CD8-positive, alpha-beta memory T cell (primary cell): ENCODE data around the gene CFAP69. TPM values are rescaled to one million over a fixed set of nuclear protein-coding genes. Genes with fewer than 3 reads are reported as not detected.

ENCODE experiments used
- CTCF ChIA-PET: fragments of 350-600 bp; sonication (Branson Sonifier 250); formaldehyde crosslinking; loops from one replicate; lab custom pipeline; 2021; ENCODE audit warnings: antibody characterized with exemption; lab: Charles Lee
- POLR2A ChIA-PET: fragments of 350-600 bp; sonication (Branson Sonifier 250); formaldehyde crosslinking; loops from one replicate; lab custom pipeline; 2021; ENCODE audit warnings: antibody characterized with exemption; lab: Charles Lee
- DNase-seq, 5 donors: peaks; one replicate each; pipeline versions ENCODE4 v3.0.0 to v3.0.0-alpha.2; 2020 to 2022; ENCODE audit warnings: mixed read lengths in 1 of 5
- H3K27ac ChIP-seq: one replicate; pipeline ENCODE4 v1.7.0; 2013; ENCODE audit warnings: low read depth, mild to moderate bottlenecking, low read length, moderate library complexity
- H3K27me3 ChIP-seq: 2 replicates; pipeline ENCODE4 v1.7.0; 2013; ENCODE audit warnings: low read length, mild to moderate bottlenecking; ENCODE audit not compliant: insufficient read depth, poor library complexity, severe bottlenecking
- H3K36me3 ChIP-seq: 2 replicates; pipeline ENCODE4 v1.7.0; 2013; ENCODE audit warnings: mild to moderate bottlenecking, low read length, moderate library complexity; ENCODE audit not compliant: insufficient read depth
- H3K4me1 ChIP-seq: 2 replicates; pipeline ENCODE4 v1.7.0; 2013; ENCODE audit warnings: mild to moderate bottlenecking, low read length, moderate library complexity; ENCODE audit not compliant: insufficient read depth
- H3K4me3 ChIP-seq: 2 replicates; pipeline ENCODE4 v1.7.0; 2013; ENCODE audit warnings: mild to moderate bottlenecking, low read length
- H3K9me3 ChIP-seq: 2 replicates; pipeline ENCODE4 v1.7.0; 2013; ENCODE audit warnings: mild to moderate bottlenecking, low read length
- H3K27ac Mint-ChIP-seq, 8 donors: one replicate each; pipeline ENCODE4 v1.8.0; 2020 to 2021; ENCODE audit warnings: mixed read lengths in 8 of 8, mild to moderate bottlenecking in 6 of 8, inconsistent platforms in 3 of 8, moderate library complexity in 3 of 8
- H3K27me3 Mint-ChIP-seq, 2 donors: one replicate each; pipeline ENCODE4 v1.8.0; 2020 to 2021; ENCODE audit warnings: mixed read lengths in 2 of 2, mild to moderate bottlenecking in 1 of 2, moderate library complexity in 1 of 2
- H3K36me3 Mint-ChIP-seq, 3 donors: one replicate each; pipeline ENCODE4 v1.8.0; 2020 to 2021; ENCODE audit warnings: mixed read lengths in 3 of 3, inconsistent platforms in 1 of 3, mild to moderate bottlenecking in 1 of 3
- H3K4me1 Mint-ChIP-seq, 3 donors: one replicate each; pipeline ENCODE4 v1.8.0; 2020 to 2021; ENCODE audit warnings: mixed read lengths in 3 of 3, inconsistent platforms in 1 of 3, mild to moderate bottlenecking in 1 of 3
- H3K4me3 Mint-ChIP-seq, 7 donors: one replicate each; pipeline ENCODE4 v1.8.0; 2020 to 2021; ENCODE audit warnings: mixed read lengths in 7 of 7, mild to moderate bottlenecking in 6 of 7, moderate library complexity in 4 of 7, inconsistent platforms in 2 of 7
- H3K9me3 Mint-ChIP-seq, 5 donors: one replicate each; pipeline ENCODE4 v1.8.0; 2020 to 2022; ENCODE audit warnings: mixed read lengths in 5 of 5, mild to moderate bottlenecking in 3 of 5, moderate library complexity in 2 of 5, inconsistent platforms in 1 of 5
- polyA plus RNA-seq: library from polyadenylated mRNA; unstranded; fragments of 300-500 nt; fragmentation: Illumina TruSeq; gene quantifications from one replicate; pipeline ENCODE4 v1.2.3, GENCODE V29; 2021
- total RNA-seq, 2 experiments: library from RNA; stranded (reverse); gene quantifications; one replicate each; pipeline ENCODE4 v1.2.3, GENCODE V29; 2021

The CFAP69 gene
- total and polyA plus RNA-seq, 3 experiments from 2014 or later, result 0.53 to 0.81 TPM; not detected in 1

GRCh38 chr7:90267263-90267858 lies 22.4 kb downstream of the CFAP69 start:
- DNase-seq, result no peak
- H3K9me3 Mint-ChIP-seq, result no peaks in the 10 kb centered on the region
- Histone ChIP-seq H3K36me3 (no peaks in the 10 kb centered on the region), H3K27ac (no peak overlapping the region), H3K4me1 (no peaks in the 10 kb centered on the region), H3K4me3 (no peak overlapping the region), H3K27me3 (no peaks in the 10 kb centered on the region), H3K9me3 (no peaks in the 10 kb centered on the region)
- no peaks in the 10 kb centered on the region for H3K36me3 Mint-ChIP-seq
- H3K27me3 Mint-ChIP-seq, result peaks cover 0 to 10% of the 10 kb centered on the region in 2 donors
- CTCF ChIA-PET, result no interaction called here
- no peaks in the 10 kb centered on the region for H3K4me1 Mint-ChIP-seq
- POLR2A ChIA-PET, result no interaction called here
- H3K27ac Mint-ChIP-seq, result no peak overlapping the region
- no peak overlapping the region for H3K4me3 Mint-ChIP-seq

- POLR2A ChIA-PET, result no interaction called here
- Histone ChIP-seq H3K9me3 (no peaks in the 10 kb centered on the region), H3K4me1 (no peaks in the 10 kb centered on the region), H3K27ac (no peak overlapping the region), H3K36me3 (no peaks in the 10 kb centered on the region), H3K27me3 (no peaks in the 10 kb centered on the region), H3K4me3 (no peak overlapping the region)
- H3K9me3 Mint-ChIP-seq, result no peaks in the 10 kb centered on the region
- H3K36me3 Mint-ChIP-seq, result no peaks in the 10 kb centered on the region
- peaks cover 0 to 10% of the 10 kb centered on the region in 2 donors for H3K27me3 Mint-ChIP-seq
- no peak for DNase-seq
- CTCF ChIA-PET, result no interaction called here
- H3K27ac Mint-ChIP-seq, result no peak overlapping the region
- no peaks in the 10 kb centered on the region for H3K4me1 Mint-ChIP-seq
- H3K4me3 Mint-ChIP-seq, result no peak overlapping the region
These were observed 24.2 kb downstream of the CFAP69 start for GRCh38 chr7:90269163-90269562.

GRCh38 chr7:90270431-90271178 lies 25.6 kb downstream of the CFAP69 start:
- CTCF ChIA-PET, result no interaction called here
- Mint-ChIP-seq H3K27me3 (peaks cover 0 to 5% of the 10 kb centered on the region in 2 donors), H3K9me3 (no peaks in the 10 kb centered on the region), H3K4me3 (no peak overlapping the region), H3K4me1 (no peaks in the 10 kb centered on the region), H3K27ac (no peak overlapping the region), H3K36me3 (no peaks in the 10 kb centered on the region)
- no peak overlapping the region for H3K27ac ChIP-seq
- POLR2A ChIA-PET, result no interaction called here
- H3K4me3 ChIP-seq, result no peak overlapping the region
- no peaks in the 10 kb centered on the region for H3K36me3 ChIP-seq
- H3K4me1 ChIP-seq, result no peaks in the 10 kb centered on the region
- DNase-seq, result no peak
- no peaks in the 10 kb centered on the region for H3K27me3 ChIP-seq
- no peaks in the 10 kb centered on the region for H3K9me3 ChIP-seq

- CTCF ChIA-PET, result no interaction called here
- Mint-ChIP-seq H3K9me3 (no peaks in the 10 kb centered on the region), H3K4me1 (no peaks in the 10 kb centered on the region), H3K27ac (no peak overlapping the region), H3K36me3 (no peaks in the 10 kb centered on the region), H3K4me3 (no peak overlapping the region), H3K27me3 (peaks cover 0 to 5% of the 10 kb centered on the region in 2 donors)
- no peaks in the 10 kb centered on the region for H3K4me1 ChIP-seq
- H3K4me3 ChIP-seq, result no peak overlapping the region
- H3K27ac ChIP-seq, result no peak overlapping the region
- no peak for DNase-seq
- POLR2A ChIA-PET, result no interaction called here
- H3K9me3 ChIP-seq, result no peaks in the 10 kb centered on the region
- no peaks in the 10 kb centered on the region for H3K36me3 ChIP-seq
- no peaks in the 10 kb centered on the region for H3K27me3 ChIP-seq
These were observed 26.8 kb downstream of the CFAP69 start for GRCh38 chr7:90271753-90272152.

GRCh38 chr7:90272242-90272641 lies 27.3 kb downstream of the CFAP69 start:
- H3K9me3 ChIP-seq, result no peaks in the 10 kb centered on the region
- H3K4me1 Mint-ChIP-seq, result no peaks in the 10 kb centered on the region
- H3K36me3 Mint-ChIP-seq, result no peaks in the 10 kb centered on the region
- ChIA-PET CTCF (no interaction called here), POLR2A (no interaction called here)
- H3K27me3 ChIP-seq, result no peaks in the 10 kb centered on the region
- no peak overlapping the region for H3K27ac Mint-ChIP-seq
- no peaks in the 10 kb centered on the region for H3K9me3 Mint-ChIP-seq
- H3K36me3 ChIP-seq, result no peaks in the 10 kb centered on the region
- H3K4me1 ChIP-seq, result no peaks in the 10 kb centered on the region
- H3K27me3 Mint-ChIP-seq, result peaks cover 0 to 5% of the 10 kb centered on the region in 2 donors
- no peak overlapping the region for H3K4me3 Mint-ChIP-seq
- DNase-seq, result no peak
- no peak overlapping the region for H3K4me3 ChIP-seq
- H3K27ac ChIP-seq, result no peak overlapping the region

GRCh38 chr7:90274161-90274560 lies 29.2 kb downstream of the CFAP69 start:
- ChIA-PET CTCF (no interaction called here), POLR2A (no interaction called here)
- Histone ChIP-seq H3K27me3 (no peaks in the 10 kb centered on the region), H3K27ac (no peak overlapping the region), H3K4me1 (no peaks in the 10 kb centered on the region), H3K4me3 (no peak overlapping the region), H3K9me3 (no peaks in the 10 kb centered on the region), H3K36me3 (no peaks in the 10 kb centered on the region)
- Mint-ChIP-seq H3K27ac (no peak overlapping the region), H3K9me3 (no peaks in the 10 kb centered on the region), H3K27me3 (peaks cover 0 to 7% of the 10 kb centered on the region in 2 donors), H3K4me1 (no peaks in the 10 kb centered on the region), H3K36me3 (no peaks in the 10 kb centered on the region), H3K4me3 (no peak overlapping the region)
- DNase-seq, result no peak

- no peak overlapping the region for H3K4me3 Mint-ChIP-seq
- POLR2A ChIA-PET, result no interaction called here
- no peaks in the 10 kb centered on the region for H3K36me3 Mint-ChIP-seq
- no peak for DNase-seq
- Histone ChIP-seq H3K4me3 (no peak overlapping the region), H3K9me3 (no peaks in the 10 kb centered on the region), H3K4me1 (no peaks in the 10 kb centered on the region), H3K36me3 (no peaks in the 10 kb centered on the region), H3K27ac (no peak overlapping the region), H3K27me3 (no peaks in the 10 kb centered on the region)
- H3K27me3 Mint-ChIP-seq, result peaks cover 7 to 11% of the 10 kb centered on the region in 2 donors
- CTCF ChIA-PET, result no interaction called here
- H3K27ac Mint-ChIP-seq, result no peak overlapping the region
- H3K4me1 Mint-ChIP-seq, result no peaks in the 10 kb centered on the region
- H3K9me3 Mint-ChIP-seq, result no peaks in the 10 kb centered on the region
These were observed 31.2 kb downstream of the CFAP69 start for GRCh38 chr7:90276033-90276728.

GRCh38 chr7:90288154-90288553 lies 43.2 kb downstream of the CFAP69 start:
- Histone ChIP-seq H3K27ac (no peak overlapping the region), H3K9me3 (no peaks in the 10 kb centered on the region), H3K4me3 (no peak overlapping the region), H3K27me3 (no peaks in the 10 kb centered on the region), H3K4me1 (no peaks in the 10 kb centered on the region), H3K36me3 (no peaks in the 10 kb centered on the region)
- H3K36me3 Mint-ChIP-seq, result no peaks in the 10 kb centered on the region
- H3K27ac Mint-ChIP-seq, result no peak overlapping the region
- CTCF ChIA-PET, result no interaction called here
- POLR2A ChIA-PET, result no interaction called here
- peaks cover 0 to 8% (median 0%) of the 10 kb centered on the region in 5 donors for H3K9me3 Mint-ChIP-seq
- peaks cover 0 to 3% of the 10 kb centered on the region in 2 donors for H3K27me3 Mint-ChIP-seq
- no peak overlapping the region for H3K4me3 Mint-ChIP-seq
- DNase-seq, result no peak
- peaks cover 0 to 7% (median 5%) of the 10 kb centered on the region in 3 donors for H3K4me1 Mint-ChIP-seq
